Uterus (tissue), 4 donors: ENCODE results near the gene CCR7. TPM values are rescaled to one million over a fixed set of nuclear protein-coding genes. Genes with fewer than 3 reads are reported as not detected.

Source experiments
- DNase-seq, 2 donors: peaks; one replicate each; pipeline ENCODE4 v3.0.0-alpha.2; 2019 to 2020
- H3K27ac ChIP-seq, 2 donors: fragments of 200-600 bp; sonication (generic); 1 replicate in 1 of 2; 2 replicates in 1 of 2; pipeline ENCODE4 v1.5.1; 2016 to 2018
- H3K27me3 ChIP-seq, 2 donors: fragments of 200-600 bp; sonication (generic); one replicate each; pipeline ENCODE4 v1.5.1; 2018 to 2019; ENCODE audit warnings: control low read depth in 1 of 2
- H3K36me3 ChIP-seq, 2 donors: fragments of 200-600 bp; sonication (generic); one replicate each; pipeline ENCODE4 v1.5.1; 2019; ENCODE audit warnings: control low read depth in 1 of 2
- H3K4me1 ChIP-seq, 2 donors: fragments of 200-600 bp; sonication (generic); one replicate each; pipeline ENCODE4 v1.5.1; 2018 to 2019; ENCODE audit warnings: control low read depth in 1 of 2
- H3K4me3 ChIP-seq, 2 donors: fragments of 200-600 bp; sonication (generic); 1 replicate in 1 of 2; 2 replicates in 1 of 2; pipeline ENCODE4 v1.5.1; 2018 to 2019; ENCODE audit warnings: mild to moderate bottlenecking in 1 of 2
- H3K9me3 ChIP-seq, 2 donors: fragments of 200-600 bp; sonication (generic); one replicate each; pipeline ENCODE4 v1.5.1; 2019; ENCODE audit warnings: control low read depth in 1 of 2
- CTCF ChIP-seq, 4 experiments: fragments of 200-600 bp in 2 of 4; fragments of 450-650 bp in 2 of 4; sonication (generic) in 2 of 4; IDR thresholded peaks; one replicate each; pipeline ENCODE4 v1.5.1; 2016 to 2019; ENCODE audit warnings: antibody characterized with exemption in 4 of 4, mild to moderate bottlenecking in 2 of 4, moderate library complexity in 1 of 4
- POLR2A ChIP-seq, 2 donors: fragments of 450-650 bp; IDR thresholded peaks; one replicate each; pipeline ENCODE4 v1.6.1; 2016; ENCODE audit warnings: antibody characterized with exemption in 2 of 2, mild to moderate bottlenecking in 1 of 2, moderate library complexity in 1 of 2
- intact Hi-C: fragments of 100-400 bp; cut with DNase I; formaldehyde crosslinking; loops from one replicate; pipeline ENCODE4 v1.15.1; 2023; ENCODE audit warnings: low total_unique reads
- total RNA-seq, 4 donors: library from RNA; depleted of rRNA in 3 of 4; stranded (reverse); fragments of >200 nt in 3 of 4; gene quantifications; one replicate each; pipeline versions ENCODE4 v1.1.0 to v1.2.4, GENCODE V29; 2014 to 2023
- donor health status: DM: yes; HTN: yes; CAD: no.

CCR7 gene
- total RNA-seq, 4 donors from 2014 or later = 0.14 TPM; not detected in 3

DNA sequence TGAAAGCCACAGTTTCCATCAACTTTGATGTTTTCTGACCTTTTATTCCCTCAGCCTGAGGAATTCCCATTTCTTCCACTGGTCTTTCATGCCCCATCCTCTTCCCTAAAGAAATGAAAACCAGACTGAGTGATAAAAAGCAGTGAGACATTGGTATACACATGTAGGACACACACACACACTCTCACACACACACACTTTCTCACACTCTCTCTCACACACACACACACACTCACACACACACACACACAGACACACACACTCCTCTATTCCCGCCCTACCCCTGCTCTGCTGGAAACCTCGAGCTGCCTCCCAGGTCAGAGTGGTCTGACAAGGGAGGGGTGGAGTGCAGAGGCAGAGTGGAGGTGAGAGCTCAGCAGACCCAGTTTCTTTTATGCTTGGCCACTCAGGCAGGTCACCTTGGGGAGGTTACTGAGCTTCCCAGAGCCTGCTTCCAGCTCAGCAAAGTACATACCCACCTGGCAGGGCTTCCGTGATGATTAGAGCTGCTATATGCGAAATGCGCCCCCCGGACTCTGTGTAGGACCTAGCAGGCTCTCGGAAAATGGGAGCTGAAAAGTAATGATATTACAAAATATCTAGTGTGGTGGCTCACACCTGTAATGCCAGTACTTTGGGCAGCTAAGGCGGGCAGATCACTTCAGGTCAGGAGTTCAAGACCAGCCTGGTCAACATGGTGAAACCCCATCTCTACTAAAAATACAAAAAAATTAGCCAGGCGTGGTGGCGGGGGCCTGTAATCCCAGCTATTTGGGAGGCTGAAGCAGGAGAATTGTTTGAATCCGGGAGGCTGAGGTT lies 30.7 kb downstream of the CCR7 start:
- Histone ChIP-seq H3K36me3 (no peaks in the 10 kb centered on the region), H3K4me1 (peaks cover 0 to 20% of the 10 kb centered on the region in 2 donors), H3K27ac (peak overlapping the region; percentile 93 to 98), H3K4me3 (no peak overlapping the region), H3K9me3 (no peaks in the 10 kb centered on the region), H3K27me3 (no peaks in the 10 kb centered on the region)
- intact Hi-C loops = loop anchor here (5.0 to 10.0 kb wide), 3 partner anchors 60 to 180 kb away; partner anchors contain the start of gene IGFBP4
- peak in 1 of 2 donors; percentile 36 for DNase-seq
- no peak for TF ChIP-seq CTCF (IDR thresholded peaks at IDR 0.05)
- no peak for TF ChIP-seq POLR2A (IDR thresholded peaks at IDR 0.05)

DNA sequence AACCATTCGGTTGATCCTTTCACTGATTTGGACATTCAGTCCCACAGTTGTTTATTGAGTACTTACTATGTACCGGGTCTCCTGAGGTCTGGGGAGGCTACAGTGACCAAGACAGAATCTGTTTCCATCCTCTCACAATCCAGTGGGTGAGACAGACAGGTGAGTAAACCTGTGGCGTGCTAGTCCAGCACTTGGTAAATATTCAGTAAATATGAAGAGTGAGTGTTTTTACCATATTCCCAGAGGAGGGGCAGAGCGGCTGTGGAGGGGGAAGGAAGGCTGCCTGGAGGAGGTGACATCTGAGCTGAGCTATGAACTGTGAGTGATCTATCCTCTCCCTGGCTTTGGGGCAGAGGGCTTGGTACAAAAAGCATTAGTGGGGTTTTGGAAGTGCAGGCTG lies 31.4 kb downstream of the CCR7 start:
- no peak for TF ChIP-seq POLR2A (IDR thresholded peaks at IDR 0.05)
- Histone ChIP-seq H3K4me3 (no peak overlapping the region), H3K4me1 (peaks cover 0 to 20% of the 10 kb centered on the region in 2 donors), H3K27ac (peak overlapping the region; percentile 93 to 98), H3K27me3 (no peaks in the 10 kb centered on the region), H3K36me3 (no peaks in the 10 kb centered on the region), H3K9me3 (no peaks in the 10 kb centered on the region)
- intact Hi-C loops = loop anchor here (5.0 to 10.0 kb wide), 3 partner anchors 59 to 179 kb away; partner anchors contain the start of gene IGFBP4
- peak in 1 of 2 donors; percentile 13 for DNase-seq

GRCh38 chr17:40532520-40533253 lies 32.6 kb downstream of the CCR7 start:
- Histone ChIP-seq H3K9me3 (no peaks in the 10 kb centered on the region), H3K4me1 (peaks cover 0 to 20% of the 10 kb centered on the region in 2 donors), H3K36me3 (no peaks in the 10 kb centered on the region), H3K4me3 (no peak overlapping the region), H3K27me3 (no peaks in the 10 kb centered on the region), H3K27ac (peak overlapping the region; percentile 48 to 93)
- peak; percentile 9 to 18 for DNase-seq
- intact Hi-C loops = loop anchor here (5.0 to 10.0 kb wide), 3 partner anchors 58 to 178 kb away; partner anchors contain the start of gene IGFBP4
- TF ChIP-seq CTCF (IDR thresholded peaks at IDR 0.05) = no peak
- no peak for TF ChIP-seq POLR2A (IDR thresholded peaks at IDR 0.05)

GRCh38 chr17:40531051-40531991 lies 34.0 kb downstream of the CCR7 start:
- no peaks in the 10 kb centered on the region for H3K27me3 ChIP-seq
- H3K27ac ChIP-seq = peak overlapping the region in 1 of 2 donors; percentile 93
- peak; percentile 19 to 27 for DNase-seq
- no peak overlapping the region for H3K4me3 ChIP-seq
- H3K4me1 ChIP-seq = peaks cover 0 to 11% of the 10 kb centered on the region in 2 donors
- intact Hi-C loops = loop anchor here (5.0 to 10.0 kb wide), 3 partner anchors 57 to 177 kb away; partner anchors contain the start of gene IGFBP4
- H3K9me3 ChIP-seq = no peaks in the 10 kb centered on the region
- no peaks in the 10 kb centered on the region for H3K36me3 ChIP-seq
- TF ChIP-seq CTCF (IDR thresholded peaks at IDR 0.05) (no peak), POLR2A (IDR thresholded peaks at IDR 0.05) (no peak)

GRCh38 chr17:40530531-40530994 lies 34.7 kb downstream of the CCR7 start:
- intact Hi-C loops = loop anchor here (5.0 to 10.0 kb wide), 3 partner anchors 56 to 176 kb away; partner anchors contain the start of gene IGFBP4
- Histone ChIP-seq H3K4me1 (peaks cover 0 to 7% of the 10 kb centered on the region in 2 donors), H3K4me3 (no peak overlapping the region), H3K9me3 (no peaks in the 10 kb centered on the region), H3K27me3 (no peaks in the 10 kb centered on the region), H3K36me3 (no peaks in the 10 kb centered on the region), H3K27ac (no peak overlapping the region)
- peak in 1 of 2 donors; percentile 12 for DNase-seq
- TF ChIP-seq CTCF (IDR thresholded peaks at IDR 0.05) = no peak
- TF ChIP-seq POLR2A (IDR thresholded peaks at IDR 0.05) = no peak
